ENCODE data around the gene TNK2. TPM values are rescaled to one million over a fixed set of nuclear protein-coding genes. Genes with fewer than 3 reads are reported as not detected.
"Not testable (repeated sequence)": the region's sequence is repeated elsewhere in the genome, so short reads cannot be mapped to it uniquely, and the experiment has no call there.

The TNK2 gene
- total and polyA plus RNA-seq, 12 donors = 3.4 to 161 (median 24.7) TPM

DNA sequence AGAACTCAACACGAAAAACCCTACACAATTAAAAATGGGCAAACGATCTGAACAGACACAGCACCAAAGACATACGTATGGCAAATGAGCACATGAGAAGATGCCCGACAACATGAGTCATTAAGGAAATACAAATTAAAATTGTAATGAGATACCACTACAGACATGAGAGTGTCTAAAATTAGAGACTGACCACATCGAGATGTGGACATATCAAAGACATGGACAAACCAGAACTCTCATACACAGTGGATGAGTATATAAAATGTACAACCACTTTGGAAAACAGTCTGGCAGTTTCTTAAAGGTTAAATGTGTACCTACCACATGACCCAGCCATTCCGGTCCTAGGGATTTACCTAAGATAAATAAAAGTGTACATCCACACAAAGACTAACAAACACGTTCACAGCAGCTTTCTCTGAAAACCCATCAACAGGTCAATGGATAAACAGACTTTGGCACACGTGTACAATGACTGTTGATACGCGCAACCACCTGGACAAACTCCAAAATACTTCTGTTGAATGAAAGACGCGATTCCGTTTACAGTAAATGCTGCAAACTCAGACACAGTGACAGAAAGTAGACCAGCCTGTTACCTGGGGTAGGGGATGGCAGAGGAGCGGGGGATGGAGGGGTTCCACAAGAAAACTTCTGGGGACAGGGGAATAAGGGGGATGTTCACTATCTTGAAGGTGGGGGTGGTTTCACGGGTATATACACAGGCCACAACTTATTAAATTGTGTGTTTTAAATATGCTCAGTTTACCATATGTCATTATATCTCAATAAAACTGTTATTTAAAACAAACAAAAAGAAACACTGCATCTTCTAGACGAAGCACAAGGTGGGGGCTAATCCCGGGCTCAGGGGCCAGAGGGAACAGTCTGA lies 2.1 kb downstream of the TNK2 start:
- 80 to 85% (median 81%) methylated on average over 17 of the region's 17 CpGs for WGBS, 4 donors
- intact Hi-C loops (cut with DNase I) = no loop called here
- TF ChIP-seq, protein P1, sequence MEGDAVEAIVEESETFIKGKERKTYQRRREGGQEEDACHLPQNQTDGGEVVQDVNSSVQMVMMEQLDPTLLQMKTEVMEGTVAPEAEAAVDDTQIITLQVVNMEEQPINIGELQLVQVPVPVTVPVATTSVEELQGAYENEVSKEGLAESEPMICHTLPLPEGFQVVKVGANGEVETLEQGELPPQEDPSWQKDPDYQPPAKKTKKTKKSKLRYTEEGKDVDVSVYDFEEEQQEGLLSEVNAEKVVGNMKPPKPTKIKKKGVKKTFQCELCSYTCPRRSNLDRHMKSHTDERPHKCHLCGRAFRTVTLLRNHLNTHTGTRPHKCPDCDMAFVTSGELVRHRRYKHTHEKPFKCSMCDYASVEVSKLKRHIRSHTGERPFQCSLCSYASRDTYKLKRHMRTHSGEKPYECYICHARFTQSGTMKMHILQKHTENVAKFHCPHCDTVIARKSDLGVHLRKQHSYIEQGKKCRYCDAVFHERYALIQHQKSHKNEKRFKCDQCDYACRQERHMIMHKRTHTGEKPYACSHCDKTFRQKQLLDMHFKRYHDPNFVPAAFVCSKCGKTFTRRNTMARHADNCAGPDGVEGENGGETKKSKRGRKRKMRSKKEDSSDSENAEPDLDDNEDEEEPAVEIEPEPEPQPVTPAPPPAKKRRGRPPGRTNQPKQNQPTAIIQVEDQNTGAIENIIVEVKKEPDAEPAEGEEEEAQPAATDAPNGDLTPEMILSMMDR (IDR thresholded peaks at IDR 0.05) = no peak
- TF ChIP-seq POLR2A (IDR thresholded peaks at IDR 0.05) = no peak

DNA sequence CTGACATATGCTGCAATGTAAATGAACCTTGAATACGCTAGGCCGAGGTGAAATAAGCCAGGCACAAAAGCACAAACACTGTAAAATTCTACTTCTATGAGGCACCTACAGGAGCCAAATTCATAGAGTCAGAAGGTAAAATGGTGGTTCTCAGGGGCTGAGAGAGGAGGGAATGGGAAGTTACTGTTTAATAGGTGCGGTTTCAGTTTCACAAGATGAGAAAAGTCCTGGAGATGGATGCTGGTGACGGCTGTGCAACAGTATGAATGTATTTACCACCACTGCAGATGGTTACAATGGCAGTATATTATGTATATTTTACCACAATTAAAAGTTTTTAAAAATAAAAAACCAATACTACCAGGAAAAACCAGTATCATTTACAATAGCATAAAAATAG lies 4.0 kb downstream of the TNK2 start:
- WGBS, 4 donors = 86 to 93% (median 90%) methylated on average over 4 of the region's 4 CpGs
- no peaks in the 10 kb centered on the region for H3K9me3 ChIP-seq (replicated peaks in 1 of 3)
- TF ChIP-seq, protein P1 (IDR thresholded peaks at IDR 0.05) = no peak
- TF ChIP-seq POLR2A (IDR thresholded peaks at IDR 0.05) = no peak
- no peak overlapping the region for H3K4me3 ChIP-seq
- no peaks in the 10 kb centered on the region for H3K36me3 ChIP-seq (replicated peaks in 1 of 2)
- peaks cover 14 to 22% of the 10 kb centered on the region in 2 donors for H3K4me1 ChIP-seq (replicated peaks in 1 of 2)
- no peak for DNase-seq
- no peak overlapping the region for H3K27ac ChIP-seq
- H3K27me3 ChIP-seq = no peaks in the 10 kb centered on the region
- intact Hi-C loops (cut with DNase I) = no loop called here

More for the DNA sequence above, 2.1 kb downstream of the TNK2 start:
- DNase-seq = no peak
- Histone ChIP-seq H3K4me3 (peak overlapping the region in 1 of 4 donors; percentile 91), H3K36me3 (replicated peaks in 1 of 2) (no peaks in the 10 kb centered on the region), H3K9me3 (replicated peaks in 1 of 3) (no peaks in the 10 kb centered on the region), H3K4me1 (replicated peaks in 1 of 2) (peaks cover 14 to 22% of the 10 kb centered on the region in 2 donors), H3K27me3 (no peaks in the 10 kb centered on the region), H3K27ac (peak overlapping the region in 2 of 5 donors; percentile 68 to 70)

DNA sequence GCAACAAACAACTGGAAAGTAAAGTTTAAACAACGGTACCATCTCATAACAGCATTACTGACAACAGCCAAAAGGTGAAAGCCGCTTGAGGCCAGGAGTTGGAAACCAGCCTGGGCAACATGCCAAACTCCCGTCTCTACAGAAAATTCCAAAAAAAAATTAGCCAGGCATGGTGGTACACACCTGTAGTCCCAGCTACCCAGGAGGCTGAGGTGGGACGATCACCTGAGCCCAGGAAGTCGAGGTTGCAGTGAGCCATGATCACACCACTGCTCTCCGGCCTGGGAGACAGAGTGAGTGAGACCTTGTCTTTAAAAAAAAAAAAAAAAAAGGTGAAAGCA lies 4.4 kb downstream of the TNK2 start:
- Histone ChIP-seq H3K36me3 (replicated peaks in 1 of 2) (no peaks in the 10 kb centered on the region), H3K27ac (peak overlapping the region in 1 of 5 donors; percentile 3), H3K4me1 (replicated peaks in 1 of 2) (peaks cover 14 to 22% of the 10 kb centered on the region in 2 donors), H3K27me3 (no peaks in the 10 kb centered on the region), H3K4me3 (no peak overlapping the region), H3K9me3 (replicated peaks in 1 of 3) (no peaks in the 10 kb centered on the region)
- intact Hi-C loops (cut with DNase I) = no loop called here
- 73 to 75% (median 75%) methylated on average over 6 of the region's 6 CpGs for WGBS, 4 donors
- DNase-seq = no peak
- no peak for TF ChIP-seq POLR2A (IDR thresholded peaks at IDR 0.05)
- TF ChIP-seq, protein P1 (IDR thresholded peaks at IDR 0.05) = no peak

DNA sequence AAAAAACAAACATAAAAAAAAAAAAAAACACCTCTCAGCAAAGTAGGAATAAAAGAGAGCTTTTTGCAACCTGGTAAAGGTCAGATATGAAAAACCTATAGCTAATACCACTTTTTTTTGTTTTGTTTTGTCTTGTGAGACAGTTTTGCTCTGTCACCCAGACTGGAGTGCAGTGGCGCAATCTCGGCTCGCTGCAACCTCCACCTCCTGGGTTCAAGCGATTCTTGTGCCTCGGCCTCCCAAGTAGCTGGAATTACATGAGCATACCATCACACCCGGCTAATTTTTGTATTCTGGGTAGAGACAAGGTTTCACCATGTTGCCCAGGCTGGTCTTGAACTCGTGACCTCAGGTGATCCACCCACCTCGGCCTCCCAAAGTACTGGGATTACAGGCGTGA lies 5.7 kb downstream of the TNK2 start:
- not testable (repeated sequence) for H3K4me1 ChIP-seq (replicated peaks in 1 of 2)

DNA sequence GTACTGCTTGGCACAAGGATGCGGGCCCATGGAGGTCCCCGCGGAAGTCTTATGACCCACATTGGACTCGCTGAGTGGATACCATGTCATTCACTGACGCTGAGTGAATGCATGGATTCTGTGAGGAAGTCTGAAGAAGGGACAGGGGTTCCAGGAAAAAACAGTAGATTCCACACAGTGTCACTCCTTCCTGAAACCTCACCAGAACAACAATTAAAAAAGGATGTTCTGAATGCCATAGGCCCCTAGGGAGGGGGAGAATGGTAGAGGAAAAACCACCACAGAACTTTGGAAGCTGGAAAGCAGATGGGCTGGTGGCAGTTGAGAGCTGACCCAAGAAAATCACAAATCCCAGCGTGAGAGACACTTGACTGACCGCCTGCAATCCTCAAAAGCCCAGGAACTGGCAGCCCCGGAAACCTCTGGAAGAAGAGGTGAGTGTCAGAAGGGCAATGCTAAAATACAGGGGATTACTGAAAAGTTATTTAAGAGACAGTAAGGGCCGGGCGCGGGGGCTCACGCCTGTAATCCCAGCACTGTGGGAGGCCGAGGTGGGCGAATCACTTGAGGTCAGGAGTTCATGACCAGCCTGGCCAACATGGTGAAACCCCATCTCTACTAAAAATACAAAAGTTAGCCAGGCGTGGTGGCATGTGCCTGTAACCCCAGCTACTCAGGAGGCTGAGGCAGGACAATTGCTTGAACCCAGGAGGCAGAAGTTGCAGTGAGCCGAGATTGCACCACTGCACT lies 6.3 kb downstream of the TNK2 start:
- intact Hi-C loops (cut with DNase I); H3K27me3 ChIP-seq; H3K9me3 ChIP-seq (replicated peaks in 1 of 3); H3K4me3 ChIP-seq; H3K27ac ChIP-seq; H3K36me3 ChIP-seq (replicated peaks in 1 of 2); DNase-seq: not testable (repeated sequence)
- peaks cover 3 to 11% of the 10 kb centered on the region in 2 donors for H3K4me1 ChIP-seq (replicated peaks in 1 of 2)
- WGBS, 4 donors = 83 to 89% (median 86%) methylated on average over 16 of the region's 16 CpGs

More for the DNA sequence above, 5.7 kb downstream of the TNK2 start:
- H3K27me3 ChIP-seq; H3K4me3 ChIP-seq; DNase-seq; H3K9me3 ChIP-seq (replicated peaks in 1 of 3); H3K36me3 ChIP-seq (replicated peaks in 1 of 2); H3K27ac ChIP-seq; intact Hi-C loops (cut with DNase I): not testable (repeated sequence)
- WGBS, 4 donors = 75 to 92% (median 83%) methylated on average over 9 of the region's 9 CpGs

Measured in adrenal gland (tissue), 12 donors.